HEK293 (cell line): ENCODE results near the gene LCOR.

Experiments used
- CTCF ChIP-seq: fragments of 450-650 bp; formaldehyde crosslinking; IDR thresholded peaks from 2 replicates; pipeline ENCODE4 v1.5.1; 2016; ENCODE audit warnings: missing biosample characterization, missing genetic modification characterization
- ELK4 ChIP-seq: IDR thresholded peaks from 2 replicates; pipeline ENCODE4 v1.6.1; 2011; ENCODE audit warnings: mild to moderate bottlenecking, low read depth, low read length, borderline replicate concordance
- FEZF1 ChIP-seq: fragments of 450-650 bp; formaldehyde crosslinking; IDR thresholded peaks from 2 replicates; pipeline ENCODE4 v1.5.1; 2016; ENCODE audit warnings: missing biosample characterization, missing genetic modification characterization
- GFI1B ChIP-seq: fragments of 450-650 bp; formaldehyde crosslinking; IDR thresholded peaks from 2 replicates; pipeline ENCODE4 v1.5.1; 2016; ENCODE audit warnings: missing biosample characterization, missing genetic modification characterization
- INSM2 ChIP-seq: fragments of 450-650 bp; formaldehyde crosslinking; IDR thresholded peaks from 2 replicates; pipeline ENCODE4 v1.5.1; 2016; ENCODE audit warnings: missing biosample characterization, missing genetic modification characterization
- KLF16 ChIP-seq: fragments of 450-650 bp; formaldehyde crosslinking; IDR thresholded peaks from 2 replicates; pipeline ENCODE4 v1.5.1; 2017; ENCODE audit warnings: missing biosample characterization, missing genetic modification characterization
- KLF17 ChIP-seq: fragments of 450-650 bp; formaldehyde crosslinking; IDR thresholded peaks from 2 replicates; pipeline ENCODE4 v1.5.1; 2016; ENCODE audit warnings: missing biosample characterization, missing genetic modification characterization
- KLF8 ChIP-seq: fragments of 450-650 bp; formaldehyde crosslinking; IDR thresholded peaks from 2 replicates; pipeline ENCODE4 v1.5.1; 2016; ENCODE audit warnings: missing biosample characterization, missing genetic modification characterization
- MZF1 ChIP-seq: fragments of 450-650 bp; formaldehyde crosslinking; IDR thresholded peaks from 2 replicates; pipeline ENCODE4 v1.5.1; 2017; ENCODE audit warnings: missing biosample characterization, missing genetic modification characterization, borderline replicate concordance
- REST ChIP-seq: fragments of 450-650 bp; formaldehyde crosslinking; IDR thresholded peaks from 2 replicates; pipeline ENCODE4 v1.5.1; 2016; ENCODE audit warnings: missing biosample characterization, missing genetic modification characterization
- ZBTB44 ChIP-seq: fragments of 450-650 bp; IDR thresholded peaks from 2 replicates; pipeline ENCODE4 v1.5.1; 2018; ENCODE audit warnings: missing biosample characterization, mild to moderate bottlenecking, missing genetic modification characterization
- ZFP41 ChIP-seq: fragments of 450-650 bp; formaldehyde crosslinking; IDR thresholded peaks from 2 replicates; pipeline ENCODE4 v1.5.1; 2016; ENCODE audit warnings: missing biosample characterization, missing genetic modification characterization, borderline replicate concordance
- ZNF10 ChIP-seq: fragments of 450-650 bp; formaldehyde crosslinking; IDR thresholded peaks from 2 replicates; pipeline ENCODE4 v1.5.1; 2017; ENCODE audit warnings: missing biosample characterization, missing genetic modification characterization
- ZNF114 ChIP-seq: fragments of 450-650 bp; formaldehyde crosslinking; IDR thresholded peaks from 2 replicates; pipeline ENCODE4 v1.5.0; 2017; ENCODE audit warnings: missing biosample characterization, missing genetic modification characterization
- ZNF140 ChIP-seq: fragments of 450-650 bp; formaldehyde crosslinking; IDR thresholded peaks from 2 replicates; pipeline ENCODE4 v1.5.1; 2016; ENCODE audit warnings: missing biosample characterization, missing genetic modification characterization
- ZNF354C ChIP-seq: fragments of 450-650 bp; formaldehyde crosslinking; IDR thresholded peaks from 2 replicates; pipeline ENCODE4 v1.5.1; 2016; ENCODE audit warnings: missing biosample characterization, missing genetic modification characterization, low read depth, borderline replicate concordance
- ZNF423 ChIP-seq: fragments of 450-650 bp; formaldehyde crosslinking; IDR thresholded peaks from 2 replicates; pipeline ENCODE4 v1.5.1; 2016; ENCODE audit warnings: missing biosample characterization, missing genetic modification characterization
- ZNF433 ChIP-seq: fragments of 450-650 bp; formaldehyde crosslinking; IDR thresholded peaks from 2 replicates; pipeline ENCODE4 v1.5.1; 2016; ENCODE audit warnings: missing biosample characterization, missing genetic modification characterization, low read depth
- ZNF449 ChIP-seq: fragments of 450-650 bp; formaldehyde crosslinking; IDR thresholded peaks from 2 replicates; pipeline ENCODE4 v1.5.1; 2017; ENCODE audit warnings: missing biosample characterization, mild to moderate bottlenecking, missing genetic modification characterization, moderate library complexity
- ZNF513 ChIP-seq: fragments of 450-650 bp; IDR thresholded peaks from 2 replicates; pipeline ENCODE4 v1.5.1; 2018; ENCODE audit warnings: missing biosample characterization, missing genetic modification characterization
- ZNF580 ChIP-seq: fragments of 450-650 bp; formaldehyde crosslinking; IDR thresholded peaks from 2 replicates; pipeline ENCODE4 v1.5.1; 2016; ENCODE audit warnings: missing biosample characterization, missing genetic modification characterization
- ZNF610 ChIP-seq: fragments of 450-650 bp; formaldehyde crosslinking; IDR thresholded peaks from 2 replicates; pipeline ENCODE4 v1.5.1; 2016; ENCODE audit warnings: missing biosample characterization, missing genetic modification characterization, borderline replicate concordance
- ZNF768 ChIP-seq: fragments of 450-650 bp; formaldehyde crosslinking; IDR thresholded peaks from 2 replicates; pipeline ENCODE4 v1.5.1; 2018; ENCODE audit warnings: missing biosample characterization, mild to moderate bottlenecking, missing genetic modification characterization
- ZNF777 ChIP-seq: fragments of 450-650 bp; formaldehyde crosslinking; IDR thresholded peaks from 2 replicates; pipeline ENCODE4 v1.5.1; 2017; ENCODE audit warnings: missing biosample characterization, missing genetic modification characterization, borderline replicate concordance
- ZNF837 ChIP-seq: fragments of 450-650 bp; formaldehyde crosslinking; IDR thresholded peaks from 2 replicates; pipeline ENCODE4 v1.5.1; 2016; ENCODE audit warnings: missing biosample characterization, missing genetic modification characterization

The LCOR gene

GRCh38 chr10:96832721-96833219, 672 bp downstream of the LCOR start (continued):
- no peak for TF ChIP-seq REST (tag by site-specific recombination)
- no peak for TF ChIP-seq ZNF610 (tag by site-specific recombination)
- TF ChIP-seq ZNF354C (tag by site-specific recombination), result no peak
- peak; percentile 79; the same call in 1 of the 2 replicates for TF ChIP-seq KLF16
- no peak for TF ChIP-seq ZNF513 (tag by site-specific recombination)
- no peak for TF ChIP-seq ZNF580 (tag by site-specific recombination)
- no peak for TF ChIP-seq FEZF1 (tag by site-specific recombination)
- TF ChIP-seq KLF8 (tag by site-specific recombination), result peak; percentile 72
- no peak for TF ChIP-seq ZNF449 (tag by site-specific recombination)
- no peak for TF ChIP-seq ELK4
- TF ChIP-seq ZNF140 (tag by site-specific recombination), result no peak
- peak; percentile 63; the same call in 1 of the 2 replicates for TF ChIP-seq KLF17 (tag by site-specific recombination)
- TF ChIP-seq ZNF423, result peak; percentile 77
- no peak for TF ChIP-seq ZFP41
- no peak for TF ChIP-seq GFI1B (tag by site-specific recombination)
- TF ChIP-seq ZNF433 (tag by site-specific recombination), result no peak
- TF ChIP-seq ZNF114 (tag by site-specific recombination), result no peak
- TF ChIP-seq ZNF10 (tag by site-specific recombination), result no peak
- no peak for TF ChIP-seq ZNF777
- no peak for TF ChIP-seq MZF1
- no peak; the same call in 1 of the 2 replicates for TF ChIP-seq INSM2 (tag by site-specific recombination)
- peak; percentile 64 for TF ChIP-seq CTCF (tag by site-specific recombination)
- TF ChIP-seq ZNF768 (tag by site-specific recombination), result no peak
- no peak for TF ChIP-seq ZBTB44
- no peak for TF ChIP-seq ZNF837 (tag by site-specific recombination)
